ENCODE measurements around the gene BDP1.
"Not testable (repeated sequence)": the region's sequence is repeated elsewhere in the genome, so short reads cannot be mapped to it uniquely, and the experiment has no call there.

DNA sequence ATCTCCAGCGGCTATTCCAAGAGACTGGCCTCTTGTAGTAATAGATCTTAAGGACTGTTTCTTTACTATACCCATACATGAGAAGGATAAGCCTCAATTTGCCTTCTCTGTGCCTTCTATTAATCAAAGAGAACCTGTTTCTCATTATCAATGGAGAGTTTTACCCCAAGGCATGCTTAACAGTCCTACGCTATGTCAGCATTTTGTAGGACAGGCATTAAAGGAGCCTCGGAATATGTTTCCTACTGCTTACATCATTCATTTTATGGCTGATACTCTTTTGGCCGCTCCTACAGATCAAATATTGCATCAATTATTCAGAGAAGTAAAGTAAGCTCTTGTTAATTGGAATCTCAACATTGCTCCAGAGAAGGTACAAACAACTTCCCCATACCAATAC is 120.1 kb downstream of the BDP1 start:
- not testable (repeated sequence) for TF ChIP-seq CTCF (conservative IDR thresholded peaks at IDR 0.05; ENCODE audit: low read depth, low read length); EZH2phosphoT487 (IDR thresholded peaks at IDR 0.05; ENCODE audit: borderline replicate concordance, low read length); EZH2 (IDR thresholded peaks at IDR 0.05; ENCODE audit: low read length, unreplicated experiment)
